Coronary artery (tissue), 2 donors: ENCODE data around the gene PBOV1.

ENCODE experiments used
- DNase-seq: peaks from one replicate; pipeline ENCODE4 v3.0.0-alpha.2; 2017; ENCODE audit warnings: low spot score
- H3K27ac ChIP-seq, 2 donors: fragments of 200-600 bp; sonication (generic); one replicate each; pipeline ENCODE4 v1.5.1; 2016 to 2019
- H3K4me3 ChIP-seq: fragments of 200-600 bp; sonication (generic); 2 replicates; pipeline ENCODE4 v1.5.1; 2016; ENCODE audit warnings: mild to moderate bottlenecking, moderate library complexity
- TF ChIP-seq, protein P1 (sequence below): fragments of 200-600 bp; sonication (generic); IDR thresholded peaks from one replicate; pipeline ENCODE4 v1.5.1; 2019; ENCODE audit warnings: antibody characterized with exemption

PBOV1 gene

DNA sequence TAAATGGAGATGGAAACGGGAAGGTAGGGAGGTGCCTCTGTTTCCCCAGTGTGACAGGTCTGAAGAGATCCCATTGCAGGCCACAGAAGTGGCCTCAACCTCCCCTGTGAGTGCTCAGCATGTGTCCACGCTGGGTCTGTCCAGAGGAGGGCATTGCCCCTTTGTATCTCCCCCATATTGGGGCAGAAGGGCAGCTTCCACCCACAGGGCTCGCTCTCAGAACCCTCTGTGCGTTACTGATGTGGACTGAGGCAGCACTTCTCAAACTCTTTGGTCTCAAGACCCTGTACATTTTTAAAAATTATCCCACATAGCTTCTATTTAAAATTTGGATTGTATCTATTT, 34.5 kb downstream of the PBOV1 start:
- H3K27ac ChIP-seq, result no peak overlapping the region

DNA sequence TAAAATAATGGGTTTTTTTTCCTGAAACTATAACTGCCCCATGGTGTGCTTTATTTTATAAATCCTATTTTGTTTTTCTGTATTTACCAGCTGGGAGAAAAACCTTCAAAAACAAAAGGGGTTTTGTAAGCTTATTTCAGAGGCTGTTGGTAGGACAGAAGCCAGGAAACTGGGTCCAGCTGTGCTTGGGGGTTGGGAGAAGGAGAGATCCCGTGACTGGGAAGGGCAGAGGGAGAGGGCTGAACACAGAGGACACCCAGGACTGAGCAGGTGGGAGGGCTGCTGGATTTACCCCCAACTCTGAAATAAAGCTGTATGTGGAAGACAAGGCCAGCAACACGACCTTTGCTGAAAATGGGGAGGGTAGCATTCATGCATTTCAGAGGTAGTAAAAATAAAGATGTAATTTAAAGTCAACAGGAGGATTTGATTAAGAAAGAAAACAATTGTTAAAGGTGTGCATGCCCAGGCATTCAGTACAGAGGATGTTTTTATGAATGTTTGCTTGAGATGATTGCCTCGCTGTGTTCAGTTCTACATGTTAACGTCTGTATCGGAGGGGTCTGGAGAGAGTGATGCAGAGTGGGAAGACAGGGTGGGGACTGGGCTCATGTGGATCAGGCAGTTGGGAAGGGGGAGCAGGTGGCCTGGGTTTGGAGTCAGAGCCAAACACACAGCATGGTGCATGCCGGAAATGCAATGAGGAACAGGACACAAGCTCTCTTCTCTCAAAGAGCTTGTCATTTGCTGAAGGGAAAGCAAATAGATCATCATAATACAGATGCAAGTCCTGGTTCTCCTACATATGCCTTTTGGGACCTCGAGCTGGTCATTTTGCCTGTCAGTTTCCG, 35.1 kb downstream of the PBOV1 start:
- Histone ChIP-seq H3K27ac (no peak overlapping the region), H3K4me3 (no peak overlapping the region)
- TF ChIP-seq, protein P1, sequence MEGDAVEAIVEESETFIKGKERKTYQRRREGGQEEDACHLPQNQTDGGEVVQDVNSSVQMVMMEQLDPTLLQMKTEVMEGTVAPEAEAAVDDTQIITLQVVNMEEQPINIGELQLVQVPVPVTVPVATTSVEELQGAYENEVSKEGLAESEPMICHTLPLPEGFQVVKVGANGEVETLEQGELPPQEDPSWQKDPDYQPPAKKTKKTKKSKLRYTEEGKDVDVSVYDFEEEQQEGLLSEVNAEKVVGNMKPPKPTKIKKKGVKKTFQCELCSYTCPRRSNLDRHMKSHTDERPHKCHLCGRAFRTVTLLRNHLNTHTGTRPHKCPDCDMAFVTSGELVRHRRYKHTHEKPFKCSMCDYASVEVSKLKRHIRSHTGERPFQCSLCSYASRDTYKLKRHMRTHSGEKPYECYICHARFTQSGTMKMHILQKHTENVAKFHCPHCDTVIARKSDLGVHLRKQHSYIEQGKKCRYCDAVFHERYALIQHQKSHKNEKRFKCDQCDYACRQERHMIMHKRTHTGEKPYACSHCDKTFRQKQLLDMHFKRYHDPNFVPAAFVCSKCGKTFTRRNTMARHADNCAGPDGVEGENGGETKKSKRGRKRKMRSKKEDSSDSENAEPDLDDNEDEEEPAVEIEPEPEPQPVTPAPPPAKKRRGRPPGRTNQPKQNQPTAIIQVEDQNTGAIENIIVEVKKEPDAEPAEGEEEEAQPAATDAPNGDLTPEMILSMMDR, result no peak
- DNase-seq, result no peak

More for the DNA sequence above, 34.5 kb downstream of the PBOV1 start:
- TF ChIP-seq, protein P1, result no peak
- DNase-seq, result no peak
- H3K4me3 ChIP-seq, result no peak overlapping the region

DNA sequence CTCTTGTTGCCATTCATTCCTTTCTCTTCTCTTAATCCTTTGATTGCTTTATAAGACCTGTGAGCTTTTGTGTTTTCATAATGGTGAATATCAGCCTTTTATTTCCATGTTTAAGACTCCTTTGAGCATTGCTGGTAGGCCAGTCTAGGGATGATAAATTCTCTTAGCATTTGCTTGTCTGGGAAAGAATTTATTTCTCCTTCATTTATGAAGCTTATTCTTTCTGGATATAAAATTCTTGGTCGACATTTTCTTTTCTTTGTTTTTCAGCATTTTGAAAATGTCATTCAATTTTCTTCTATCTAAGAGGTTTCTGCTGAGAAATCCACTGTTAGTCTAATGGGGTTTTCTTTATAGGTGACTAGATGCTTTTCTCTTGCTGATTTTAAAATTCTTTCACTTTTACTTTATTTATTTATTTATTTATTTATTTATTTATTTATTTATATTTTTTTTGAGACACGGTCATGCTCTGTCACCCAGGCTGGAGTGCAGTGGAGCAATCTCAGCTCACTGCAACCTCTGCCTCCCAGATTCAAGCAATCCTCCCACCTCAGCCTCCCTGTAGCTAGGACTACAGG, 41.5 kb downstream of the PBOV1 start:
- H3K27ac ChIP-seq, result no peak overlapping the region
- TF ChIP-seq, protein P1, result no peak
- no peak overlapping the region for H3K4me3 ChIP-seq
- DNase-seq, result no peak

DNA sequence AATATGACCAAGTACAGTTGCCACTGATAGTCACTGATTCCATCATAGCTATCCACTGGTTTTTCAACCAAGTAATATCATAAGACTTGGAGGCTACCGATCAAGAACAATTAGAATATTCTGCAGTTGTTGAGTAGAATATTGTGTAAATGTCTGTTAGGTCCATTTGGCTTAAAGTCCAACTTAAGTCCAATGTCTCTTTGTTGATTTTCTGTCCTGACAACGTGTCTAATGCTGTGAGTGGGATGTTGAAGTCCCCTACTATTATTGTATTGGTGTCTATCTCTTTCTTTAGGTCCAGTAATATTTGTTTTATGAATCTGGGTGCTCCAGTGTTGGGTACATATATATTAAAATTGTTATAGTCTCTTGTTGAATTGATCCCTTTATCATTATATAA, 42.7 kb downstream of the PBOV1 start:
- H3K4me3 ChIP-seq, result no peak overlapping the region
- no peak for DNase-seq
- TF ChIP-seq, protein P1, result no peak
- H3K27ac ChIP-seq, result no peak overlapping the region
